SK-N-SH treated with all-trans-retinoic acid at 6 μM for 48 hours (cell line): ENCODE results near the gene PKD1.

Experiments
- ATAC-seq: fragments of 200-7000 bp; cut with Tn5 transposase; 3 replicates; pipeline ENCODE4 v1.9.1; 2020; ENCODE audit warnings: mild to moderate bottlenecking, moderate library complexity
- ARNTL ChIP-seq: fragments of 450-650 bp; formaldehyde crosslinking; IDR thresholded peaks from 2 replicates; pipeline ENCODE4 v1.5.0; 2020; ENCODE audit warnings: low read depth, mild to moderate bottlenecking, moderate library complexity, borderline replicate concordance
- BACH2 ChIP-seq: fragments of 250-450 bp; sonication (Bioruptor Pico); IDR thresholded peaks from 2 replicates; pipeline ENCODE4 v1.9.0; 2021; ENCODE audit warnings: mild to moderate bottlenecking, borderline replicate concordance
- CSDC2 ChIP-seq: fragments of 250-450 bp; sonication (Bioruptor Pico); IDR thresholded peaks from 2 replicates; pipeline ENCODE4 v1.5.0; 2020; ENCODE audit warnings: mild to moderate bottlenecking, moderate library complexity
- ESRRG ChIP-seq: fragments of 250-450 bp; sonication (Bioruptor Pico); IDR thresholded peaks from 2 replicates; pipeline ENCODE4 v1.6.1; 2021; ENCODE audit warnings: mild to moderate bottlenecking
- ISL1 ChIP-seq: fragments of 250-450 bp; sonication (Bioruptor Pico); IDR thresholded peaks from 2 replicates; pipeline ENCODE4 v2.1.2; 2022; ENCODE audit warnings: mild to moderate bottlenecking, moderate library complexity
- PPARA ChIP-seq: fragments of 250-450 bp; sonication (Bioruptor Pico); IDR thresholded peaks from 2 replicates; pipeline ENCODE4 v1.5.0; 2020; ENCODE audit warnings: mild to moderate bottlenecking, borderline replicate concordance
- RARB ChIP-seq: fragments of 250-450 bp; sonication (Bioruptor Pico); IDR thresholded peaks from 2 replicates; pipeline ENCODE4 v1.8.0; 2021; ENCODE audit warnings: mild to moderate bottlenecking, moderate library complexity
- SNAI2 ChIP-seq: fragments of 250-450 bp; sonication (Bioruptor Pico); IDR thresholded peaks from 2 replicates; pipeline ENCODE4 v1.5.0; 2020; ENCODE audit warnings: mild to moderate bottlenecking, moderate library complexity
- TCF4 ChIP-seq: fragments of 250-450 bp; sonication (Bioruptor Pico); IDR thresholded peaks from 2 replicates; pipeline ENCODE4 v1.8.0; 2021; ENCODE audit warnings: mild to moderate bottlenecking, moderate library complexity, borderline replicate concordance
- TOX ChIP-seq: fragments of 250-450 bp; sonication (Bioruptor Pico); IDR thresholded peaks from 2 replicates; pipeline ENCODE4 v1.8.0; 2021; ENCODE audit warnings: mild to moderate bottlenecking, moderate library complexity, borderline replicate concordance
- ZFP3 ChIP-seq: fragments of 250-450 bp; sonication (Bioruptor Pico); IDR thresholded peaks from 2 replicates; pipeline ENCODE4 v1.5.0; 2020; ENCODE audit warnings: mild to moderate bottlenecking, moderate library complexity
- ZFP30 ChIP-seq: fragments of 450-650 bp; formaldehyde crosslinking; IDR thresholded peaks from 2 replicates; pipeline ENCODE4 v1.5.0; 2022; ENCODE audit warnings: mild to moderate bottlenecking, moderate library complexity
- ZNF565 ChIP-seq: fragments of 450-650 bp; formaldehyde crosslinking; conservative IDR thresholded peaks from 2 replicates; pipeline ENCODE4 v1.5.0; 2020; ENCODE audit warnings: low read depth, mild to moderate bottlenecking, moderate library complexity
- ZNF70 ChIP-seq: fragments of 450-650 bp; formaldehyde crosslinking; IDR thresholded peaks from 2 replicates; pipeline ENCODE4 v1.5.0; 2020; ENCODE audit warnings: mild to moderate bottlenecking, moderate library complexity
- ZNF8 ChIP-seq: fragments of 450-650 bp; formaldehyde crosslinking; IDR thresholded peaks from 2 replicates; pipeline ENCODE4 v1.5.0; 2020; ENCODE audit warnings: mild to moderate bottlenecking, moderate library complexity
- TF ChIP-seq, protein P1 (sequence below): fragments of 250-450 bp; sonication (Bioruptor Pico); IDR thresholded peaks from 2 replicates; pipeline ENCODE4 v1.5.1; 2020; ENCODE audit warnings: low read depth, mild to moderate bottlenecking, moderate library complexity
- TF ChIP-seq, protein P2 (sequence below): fragments of 250-450 bp; sonication (Bioruptor Pico); IDR thresholded peaks from 2 replicates; pipeline ENCODE4 v1.8.0; 2021; ENCODE audit warnings: low read depth, mild to moderate bottlenecking, moderate library complexity, borderline replicate concordance
- TF ChIP-seq, protein P3 (sequence below): fragments of 250-450 bp; sonication (Bioruptor Pico); IDR thresholded peaks from 2 replicates; pipeline ENCODE4 v1.5.0; 2020; ENCODE audit warnings: mild to moderate bottlenecking, moderate library complexity
- TF ChIP-seq, protein P4 (sequence below): fragments of 250-450 bp; sonication (Bioruptor Pico); IDR thresholded peaks from 2 replicates; pipeline ENCODE4 v1.5.1; 2021; ENCODE audit warnings: mild to moderate bottlenecking, moderate library complexity
- TF ChIP-seq, protein P5 (sequence below): fragments of 250-450 bp; sonication (Bioruptor Pico); IDR thresholded peaks from 2 replicates; pipeline ENCODE4 v1.8.0; 2020; ENCODE audit warnings: mild to moderate bottlenecking, moderate library complexity, borderline replicate concordance

The PKD1 gene

DNA sequence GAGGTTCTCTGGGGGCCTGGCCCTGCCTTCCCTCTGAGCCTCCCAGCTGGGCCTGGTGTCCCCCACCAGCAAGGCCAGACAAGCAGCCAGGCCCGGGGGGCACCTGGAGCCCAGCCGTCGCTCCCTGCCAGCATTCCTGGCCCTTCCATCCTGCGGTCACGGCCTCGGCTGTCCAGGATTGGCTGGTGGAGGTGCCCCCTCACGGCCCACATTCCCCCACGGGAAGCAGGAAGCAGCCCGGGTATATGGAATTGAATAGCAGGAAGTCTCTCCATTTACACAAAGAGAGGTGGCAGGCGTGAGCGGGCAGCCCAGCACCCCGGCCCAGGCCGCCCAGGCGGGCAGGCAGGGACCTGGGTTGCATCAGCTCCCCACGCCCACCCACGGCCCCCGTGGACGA lies 34.4 kb upstream of the PKD1 start:
- no peak for ATAC-seq
- no peak for TF ChIP-seq PPARA (CRISPR knock-in tag)
- TF ChIP-seq, protein P1, sequence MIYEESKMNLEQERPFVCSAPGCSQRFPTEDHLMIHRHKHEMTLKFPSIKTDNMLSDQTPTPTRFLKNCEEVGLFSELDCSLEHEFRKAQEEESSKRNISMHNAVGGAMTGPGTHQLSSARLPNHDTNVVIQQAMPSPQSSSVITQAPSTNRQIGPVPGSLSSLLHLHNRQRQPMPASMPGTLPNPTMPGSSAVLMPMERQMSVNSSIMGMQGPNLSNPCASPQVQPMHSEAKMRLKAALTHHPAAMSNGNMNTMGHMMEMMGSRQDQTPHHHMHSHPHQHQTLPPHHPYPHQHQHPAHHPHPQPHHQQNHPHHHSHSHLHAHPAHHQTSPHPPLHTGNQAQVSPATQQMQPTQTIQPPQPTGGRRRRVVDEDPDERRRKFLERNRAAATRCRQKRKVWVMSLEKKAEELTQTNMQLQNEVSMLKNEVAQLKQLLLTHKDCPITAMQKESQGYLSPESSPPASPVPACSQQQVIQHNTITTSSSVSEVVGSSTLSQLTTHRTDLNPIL (CRISPR knock-in tag): no peak
- no peak for TF ChIP-seq ZNF70 (CRISPR knock-in tag)
- TF ChIP-seq ZNF565: no peak
- no peak for TF ChIP-seq CSDC2
- TF ChIP-seq, protein P2, sequence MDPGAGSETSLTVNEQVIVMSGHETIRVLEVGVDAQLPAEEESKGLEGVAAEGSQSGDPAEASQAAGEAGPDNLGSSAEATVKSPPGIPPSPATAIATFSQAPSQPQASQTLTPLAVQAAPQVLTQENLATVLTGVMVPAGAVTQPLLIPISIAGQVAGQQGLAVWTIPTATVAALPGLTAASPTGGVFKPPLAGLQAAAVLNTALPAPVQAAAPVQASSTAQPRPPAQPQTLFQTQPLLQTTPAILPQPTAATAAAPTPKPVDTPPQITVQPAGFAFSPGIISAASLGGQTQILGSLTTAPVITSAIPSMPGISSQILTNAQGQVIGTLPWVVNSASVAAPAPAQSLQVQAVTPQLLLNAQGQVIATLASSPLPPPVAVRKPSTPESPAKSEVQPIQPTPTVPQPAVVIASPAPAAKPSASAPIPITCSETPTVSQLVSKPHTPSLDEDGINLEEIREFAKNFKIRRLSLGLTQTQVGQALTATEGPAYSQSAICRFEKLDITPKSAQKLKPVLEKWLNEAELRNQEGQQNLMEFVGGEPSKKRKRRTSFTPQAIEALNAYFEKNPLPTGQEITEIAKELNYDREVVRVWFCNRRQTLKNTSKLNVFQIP (CRISPR knock-in tag): no peak
- TF ChIP-seq ZNF8 (CRISPR knock-in tag): no peak
- TF ChIP-seq SNAI2 (CRISPR knock-in tag): no peak
- TF ChIP-seq, protein P3, sequence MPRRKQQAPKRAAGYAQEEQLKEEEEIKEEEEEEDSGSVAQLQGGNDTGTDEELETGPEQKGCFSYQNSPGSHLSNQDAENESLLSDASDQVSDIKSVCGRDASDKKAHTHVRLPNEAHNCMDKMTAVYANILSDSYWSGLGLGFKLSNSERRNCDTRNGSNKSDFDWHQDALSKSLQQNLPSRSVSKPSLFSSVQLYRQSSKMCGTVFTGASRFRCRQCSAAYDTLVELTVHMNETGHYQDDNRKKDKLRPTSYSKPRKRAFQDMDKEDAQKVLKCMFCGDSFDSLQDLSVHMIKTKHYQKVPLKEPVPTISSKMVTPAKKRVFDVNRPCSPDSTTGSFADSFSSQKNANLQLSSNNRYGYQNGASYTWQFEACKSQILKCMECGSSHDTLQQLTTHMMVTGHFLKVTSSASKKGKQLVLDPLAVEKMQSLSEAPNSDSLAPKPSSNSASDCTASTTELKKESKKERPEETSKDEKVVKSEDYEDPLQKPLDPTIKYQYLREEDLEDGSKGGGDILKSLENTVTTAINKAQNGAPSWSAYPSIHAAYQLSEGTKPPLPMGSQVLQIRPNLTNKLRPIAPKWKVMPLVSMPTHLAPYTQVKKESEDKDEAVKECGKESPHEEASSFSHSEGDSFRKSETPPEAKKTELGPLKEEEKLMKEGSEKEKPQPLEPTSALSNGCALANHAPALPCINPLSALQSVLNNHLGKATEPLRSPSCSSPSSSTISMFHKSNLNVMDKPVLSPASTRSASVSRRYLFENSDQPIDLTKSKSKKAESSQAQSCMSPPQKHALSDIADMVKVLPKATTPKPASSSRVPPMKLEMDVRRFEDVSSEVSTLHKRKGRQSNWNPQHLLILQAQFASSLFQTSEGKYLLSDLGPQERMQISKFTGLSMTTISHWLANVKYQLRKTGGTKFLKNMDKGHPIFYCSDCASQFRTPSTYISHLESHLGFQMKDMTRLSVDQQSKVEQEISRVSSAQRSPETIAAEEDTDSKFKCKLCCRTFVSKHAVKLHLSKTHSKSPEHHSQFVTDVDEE (CRISPR knock-in tag): no peak
- TF ChIP-seq, protein P4, sequence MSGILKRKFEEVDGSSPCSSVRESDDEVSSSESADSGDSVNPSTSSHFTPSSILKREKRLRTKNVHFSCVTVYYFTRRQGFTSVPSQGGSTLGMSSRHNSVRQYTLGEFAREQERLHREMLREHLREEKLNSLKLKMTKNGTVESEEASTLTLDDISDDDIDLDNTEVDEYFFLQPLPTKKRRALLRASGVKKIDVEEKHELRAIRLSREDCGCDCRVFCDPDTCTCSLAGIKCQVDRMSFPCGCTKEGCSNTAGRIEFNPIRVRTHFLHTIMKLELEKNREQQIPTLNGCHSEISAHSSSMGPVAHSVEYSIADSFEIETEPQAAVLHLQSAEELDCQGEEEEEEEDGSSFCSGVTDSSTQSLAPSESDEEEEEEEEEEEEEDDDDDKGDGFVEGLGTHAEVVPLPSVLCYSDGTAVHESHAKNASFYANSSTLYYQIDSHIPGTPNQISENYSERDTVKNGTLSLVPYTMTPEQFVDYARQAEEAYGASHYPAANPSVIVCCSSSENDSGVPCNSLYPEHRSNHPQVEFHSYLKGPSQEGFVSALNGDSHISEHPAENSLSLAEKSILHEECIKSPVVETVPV (CRISPR knock-in tag): no peak
- no peak for TF ChIP-seq TCF4
- no peak for TF ChIP-seq ZFP30
- TF ChIP-seq, protein P5, sequence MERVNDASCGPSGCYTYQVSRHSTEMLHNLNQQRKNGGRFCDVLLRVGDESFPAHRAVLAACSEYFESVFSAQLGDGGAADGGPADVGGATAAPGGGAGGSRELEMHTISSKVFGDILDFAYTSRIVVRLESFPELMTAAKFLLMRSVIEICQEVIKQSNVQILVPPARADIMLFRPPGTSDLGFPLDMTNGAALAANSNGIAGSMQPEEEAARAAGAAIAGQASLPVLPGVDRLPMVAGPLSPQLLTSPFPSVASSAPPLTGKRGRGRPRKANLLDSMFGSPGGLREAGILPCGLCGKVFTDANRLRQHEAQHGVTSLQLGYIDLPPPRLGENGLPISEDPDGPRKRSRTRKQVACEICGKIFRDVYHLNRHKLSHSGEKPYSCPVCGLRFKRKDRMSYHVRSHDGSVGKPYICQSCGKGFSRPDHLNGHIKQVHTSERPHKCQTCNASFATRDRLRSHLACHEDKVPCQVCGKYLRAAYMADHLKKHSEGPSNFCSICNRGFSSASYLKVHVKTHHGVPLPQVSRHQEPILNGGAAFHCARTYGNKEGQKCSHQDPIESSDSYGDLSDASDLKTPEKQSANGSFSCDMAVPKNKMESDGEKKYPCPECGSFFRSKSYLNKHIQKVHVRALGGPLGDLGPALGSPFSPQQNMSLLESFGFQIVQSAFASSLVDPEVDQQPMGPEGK (CRISPR knock-in tag): no peak
- no peak for TF ChIP-seq BACH2 (CRISPR knock-in tag)
- TF ChIP-seq ESRRG: no peak
- TF ChIP-seq ISL1: no peak
- no peak for TF ChIP-seq TOX (CRISPR knock-in tag)

DNA sequence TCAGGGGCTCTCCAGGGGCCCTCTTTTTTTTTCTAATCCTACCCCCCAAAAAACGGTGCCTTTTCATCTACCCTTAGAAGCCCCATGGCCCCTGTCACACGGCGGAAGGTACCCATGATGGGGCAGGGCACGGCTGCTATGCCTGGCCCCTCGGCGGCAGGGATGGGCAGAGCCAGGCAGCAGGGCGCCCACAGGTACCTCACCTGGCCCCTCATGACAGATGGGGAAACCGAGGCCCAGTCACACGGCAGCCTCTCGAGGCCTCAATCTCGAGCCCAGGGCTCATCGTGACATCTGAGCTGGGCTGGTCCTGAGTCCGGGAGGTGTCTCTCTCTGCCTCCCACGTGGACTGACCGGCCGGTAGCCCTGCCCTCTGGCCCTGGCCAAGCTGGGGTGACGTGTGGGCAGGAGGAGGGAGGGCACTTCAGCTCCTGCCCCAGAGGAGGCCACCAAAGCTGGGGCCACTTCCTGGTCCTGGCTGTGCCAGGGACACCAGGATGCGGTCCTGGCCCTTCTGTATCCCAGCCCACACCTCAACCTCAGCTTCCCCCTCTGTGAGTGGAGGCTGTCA lies 31.5 kb upstream of the PKD1 start:
- no peak for ATAC-seq
- TF ChIP-seq ZFP30 (no peak), RARB (no peak), ISL1 (no peak), ZNF8 (CRISPR knock-in tag) (no peak), ARNTL (CRISPR knock-in tag) (no peak), ZFP3 (CRISPR knock-in tag) (no peak), TCF4 (no peak), ESRRG (no peak)
- TF ChIP-seq, protein P5 (CRISPR knock-in tag): no peak
- TF ChIP-seq, protein P3 (CRISPR knock-in tag): no peak
- TF ChIP-seq, protein P1 (CRISPR knock-in tag): no peak
